ENCODE data around the gene BMP3.

The BMP3 gene

GRCh38 chr4:81069706-81070331, 39.3 kb downstream of the BMP3 start:
- POLR2A ChIA-PET, result no interaction called here
- TF ChIP-seq OSR2 (tag by site-specific recombination; IDR thresholded peaks at IDR 0.05) (0 out of 2 replicates have a peak, but pooled peaks have one; percentile 33), ZNF362 (tag by site-specific recombination; IDR thresholded peaks at IDR 0.05) (no peak), ZNF571 (tag by site-specific recombination; IDR thresholded peaks at IDR 0.05) (no peak), ZNF654 (tag by site-specific recombination; IDR thresholded peaks at IDR 0.05; ENCODE audit: low read depth) (peak; percentile 78), RBAK (tag by site-specific recombination; IDR thresholded peaks at IDR 0.05) (no peak), ZBTB10 (tag by site-specific recombination; IDR thresholded peaks at IDR 0.05) (no peak), ZSCAN23 (tag by site-specific recombination; IDR thresholded peaks at IDR 0.05) (no peak)
- no peak overlapping the region for H3K27ac ChIP-seq (ENCODE audit: extremely low read depth, low read depth, low read length)
- CTCF ChIA-PET, result interaction anchor here (0.7 to 4.3 kb wide), 18 partner anchors 8 to 1199 kb away, joined by 3 to 61 read pairs (median 3); no protein-coding TSS in a partner anchor
- H3K36me3 ChIP-seq (ENCODE audit: control insufficient read depth in 2 of 2, insufficient read depth in 1 of 2, low read length in 2 of 2), result no peaks in the 10 kb centered on the region
- H3K4me3 ChIP-seq (ENCODE audit: low read depth, low read length), result no peak overlapping the region
- no peaks in the 10 kb centered on the region for H3K4me1 ChIP-seq (ENCODE audit: control insufficient read depth, insufficient read depth, low read length)
- H3K9me3 ChIP-seq (ENCODE audit: control insufficient read depth, insufficient read depth, low read depth, low read length), result no peaks in the 10 kb centered on the region

GRCh38 chr4:81071013-81071412, 40.5 kb downstream of the BMP3 start:
- Histone ChIP-seq H3K36me3 (ENCODE audit: control insufficient read depth in 2 of 2, insufficient read depth in 1 of 2, low read length in 2 of 2) (no peaks in the 10 kb centered on the region), H3K4me1 (ENCODE audit: control insufficient read depth, insufficient read depth, low read length) (no peaks in the 10 kb centered on the region), H3K27ac (ENCODE audit: extremely low read depth, low read depth, low read length) (no peak overlapping the region), H3K4me3 (ENCODE audit: low read depth, low read length) (no peak overlapping the region), H3K9me3 (ENCODE audit: control insufficient read depth, insufficient read depth, low read depth, low read length) (no peaks in the 10 kb centered on the region)
- ChIA-PET POLR2A (no interaction called here), CTCF (interaction anchor here (0.6 to 4.3 kb wide), 7 partner anchors 48 to 709 kb away, joined by 3 to 61 read pairs (median 4); no protein-coding TSS in a partner anchor)
- TF ChIP-seq TCF7L2 (IDR thresholded peaks at IDR 0.05; ENCODE audit: borderline replicate concordance, low read depth, low read length), result no peak
- TF ChIP-seq ZNF76 (tag by site-specific recombination; IDR thresholded peaks at IDR 0.05; ENCODE audit: borderline replicate concordance, low read depth), result no peak
- no peak for TF ChIP-seq ZNF518A (tag by site-specific recombination; conservative IDR thresholded peaks at IDR 0.05; ENCODE audit: low read depth)
- TF ChIP-seq ZNF214 (tag by site-specific recombination; IDR thresholded peaks at IDR 0.05; ENCODE audit: borderline replicate concordance), result no peak
- no peak for TF ChIP-seq ZNF791 (tag by site-specific recombination; IDR thresholded peaks at IDR 0.05)
- no peak for TF ChIP-seq ZFP69B (tag by site-specific recombination; IDR thresholded peaks at IDR 0.05)
- TF ChIP-seq ZFP37 (tag by site-specific recombination; IDR thresholded peaks at IDR 0.05), result no peak
- TF ChIP-seq ZNF121 (tag by site-specific recombination; IDR thresholded peaks at IDR 0.05), result no peak
- TF ChIP-seq ZNF26 (tag by site-specific recombination; IDR thresholded peaks at IDR 0.05), result no peak
- no peak for TF ChIP-seq ZNF777 (tag by site-specific recombination; IDR thresholded peaks at IDR 0.05; ENCODE audit: borderline replicate concordance)
- no peak for TF ChIP-seq ZNF571 (tag by site-specific recombination; IDR thresholded peaks at IDR 0.05)
- no peak for TF ChIP-seq PRDM1 (tag by site-specific recombination; IDR thresholded peaks at IDR 0.05)
